GM12878 (cell line): ENCODE data around the gene NCKIPSD. TPM values are rescaled to one million over a fixed set of nuclear protein-coding genes. Genes with fewer than 3 reads are reported as not detected.

ENCODE experiments used
- ATAC-seq: fragments of 200-7000 bp; cut with Tn5 transposase; 3 replicates; pipeline ENCODE4 v1.9.1; 2020; ENCODE audit warnings: mild to moderate bottlenecking, moderate library complexity
- BruUV-seq: library from RNA; stranded (reverse); fragments of 400-500 nt; replicated peaks from 2 replicates; lab custom pipeline; 2021; lab: Mats Ljungman, UMichigan
- CTCF ChIA-PET: fragments of 300-600 bp; sonication (Branson Sonifier 250); formaldehyde crosslinking; extraction: SDS; loops from one replicate; lab custom pipeline; 2021; ENCODE audit warnings: inconsistent platforms; lab: Yijun Ruan, JAX
- POLR2A ChIA-PET: fragments of 350-600 bp; formaldehyde crosslinking; extraction: SDS; loops from one replicate; lab custom pipeline; 2021; ENCODE audit warnings: inconsistent platforms; lab: Charles Lee
- RAD21 ChIA-PET: fragments of 300-600 bp; sonication (Branson Sonifier 250); formaldehyde crosslinking; loops from one replicate; lab custom pipeline; 2023; ENCODE audit warnings: antibody characterized with exemption; ENCODE audit not compliant: unreplicated experiment; lab: Charles Lee
- SMC1A ChIA-PET: fragments of 300-600 bp; sonication (Branson Sonifier 250); formaldehyde crosslinking; loops from one replicate; lab custom pipeline; 2023; ENCODE audit not compliant: unreplicated experiment, uncharacterized antibody; lab: Charles Lee
- DNase-seq: peaks from one replicate; pipeline ENCODE4 v3.0.0-alpha.2; 2011; ENCODE audit warnings: low read depth, low spot score
- FAIRE-seq: peaks from 3 replicates; lab custom pipeline; 2011; peaks lifted over from hg19 to GRCh38; lab: Jason Lieb, UNC
- H2AFZ ChIP-seq: 2 replicates; pipeline ENCODE4 v1.6.0; 2011; ENCODE audit warnings: low read depth, low read length, control low read depth; ENCODE audit not compliant: control insufficient read depth
- H3K27ac ChIP-seq: 2 replicates; pipeline ENCODE4 v1.5.1; 2011; ENCODE audit warnings: control low read depth; ENCODE audit not compliant: control insufficient read depth, insufficient read depth
- H3K27me3 ChIP-seq, 2 experiments: replicated peaks in 1 of 2; 2 replicates each; pipeline versions ENCODE4 v1.6.0 to v1.6.1; 2011; ENCODE audit warnings: low read length in 1 of 2; ENCODE audit not compliant: control insufficient read depth in 2 of 2, insufficient read depth in 2 of 2
- H3K36me3 ChIP-seq, 2 experiments: 2 replicates each; pipeline ENCODE4 v1.5.1; 2011; ENCODE audit warnings: low read length in 1 of 2; ENCODE audit not compliant: control insufficient read depth in 2 of 2, insufficient read depth in 2 of 2
- H3K4me1 ChIP-seq: 2 replicates; pipeline ENCODE4 v1.6.1; 2011; ENCODE audit warnings: mild to moderate bottlenecking, low read length, moderate library complexity, mixed read lengths; ENCODE audit not compliant: control insufficient read depth, insufficient read depth
- H3K4me2 ChIP-seq: 2 replicates; pipeline ENCODE4 v1.6.0; 2011; ENCODE audit warnings: control low read depth; ENCODE audit not compliant: control insufficient read depth, insufficient read depth
- H3K4me3 ChIP-seq: fragments of 200-600 bp; sonication (generic); 2 replicates; pipeline ENCODE4 v1.5.1; 2016
- H3K79me2 ChIP-seq: 2 replicates; pipeline ENCODE4 v1.6.0; 2011; ENCODE audit warnings: low read length; ENCODE audit not compliant: control insufficient read depth, insufficient read depth
- H3K9ac ChIP-seq: 2 replicates; pipeline ENCODE4 v1.8.0; 2011; ENCODE audit warnings: low read length, control low read depth, mixed read lengths; ENCODE audit not compliant: control insufficient read depth, insufficient read depth
- H3K9me3 ChIP-seq: replicated peaks from 3 replicates; pipeline ENCODE4 v1.5.1; 2011; ENCODE audit warnings: mild to moderate bottlenecking, low read length; ENCODE audit not compliant: control insufficient read depth, insufficient read depth
- H4K20me1 ChIP-seq: 2 replicates; pipeline ENCODE4 v1.6.0; 2011; ENCODE audit not compliant: control insufficient read depth, insufficient read depth
- ATF7 ChIP-seq: fragments of 450-650 bp; IDR thresholded peaks from 2 replicates; pipeline ENCODE4 v1.6.1; 2016; ENCODE audit warnings: low read depth, mild to moderate bottlenecking
- BCL11A ChIP-seq: IDR thresholded peaks from 2 replicates; pipeline ENCODE4 v1.6.1; 2011; ENCODE audit warnings: low read depth, low read length
- CHD1 ChIP-seq: IDR thresholded peaks from 2 replicates; pipeline ENCODE4 v1.6.1; 2012; ENCODE audit warnings: low read depth, low read length, improper control_type of control experiment
- ETV6 ChIP-seq, 2 experiments: fragments of 450-650 bp in 1 of 2; IDR thresholded peaks in 1 of 2; conservative IDR thresholded peaks in 1 of 2; 2 replicates each; pipeline ENCODE4 v1.6.1; 2014; ENCODE audit warnings: antibody characterized with exemption in 1 of 2, borderline replicate concordance in 1 of 2, low read depth in 1 of 2, mild to moderate bottlenecking in 1 of 2, moderate library complexity in 1 of 2
- HCFC1 ChIP-seq: fragments of 150-350 bp; IDR thresholded peaks from 2 replicates; pipeline ENCODE4 v1.6.1; 2014; ENCODE audit warnings: low read length
- MXI1 ChIP-seq: fragments of 150-350 bp; IDR thresholded peaks from 2 replicates; pipeline ENCODE4 v1.6.1; 2011; ENCODE audit warnings: low read depth, mild to moderate bottlenecking, inconsistent platforms, low read length, improper control_type of control experiment
- NFIC ChIP-seq: IDR thresholded peaks from 2 replicates; pipeline ENCODE4 v1.6.1; 2012; ENCODE audit warnings: low read depth, mild to moderate bottlenecking, inconsistent platforms, low read length, moderate library complexity
- POLR2AphosphoS2 ChIP-seq: IDR thresholded peaks from 2 replicates; pipeline ENCODE4 v1.6.1; 2011; ENCODE audit warnings: low read depth, mild to moderate bottlenecking, low read length, improper control_type of control experiment, moderate library complexity
- POLR2AphosphoS5 ChIP-seq: IDR thresholded peaks from 2 replicates; pipeline ENCODE4 v1.6.1; 2011; ENCODE audit warnings: mild to moderate bottlenecking, low read length, inconsistent platforms
- RFX5 ChIP-seq: IDR thresholded peaks from 2 replicates; pipeline ENCODE4 v1.6.1; 2011; ENCODE audit warnings: low read depth, low read length, improper control_type of control experiment
- ZNF217 ChIP-seq: fragments of 450-650 bp; IDR thresholded peaks from 2 replicates; pipeline ENCODE4 v1.6.1; 2017; ENCODE audit warnings: antibody characterized with exemption, mild to moderate bottlenecking
- WGBS: methylation state at CpG from one replicate; pipeline ENCODE4 v1.1.6; 2016; ENCODE audit warnings: low lambda C conversion rate; ENCODE audit not compliant: insufficient replicate concordance, insufficient coverage; ENCODE audit errors: missing lambda C conversion rate; 5-methylcytosine and 5-hydroxymethylcytosine counted together
- in situ Hi-C: fragments of 300-500 bp; cut with MboI; formaldehyde crosslinking; loops from 9 replicates; pipeline ENCODE4 v1.14.3; 2018; ENCODE audit warnings: mixed read lengths
- intact Hi-C: fragments of 100-400 bp; cut with micrococcal nuclease; formaldehyde crosslinking; loops from one replicate; pipeline ENCODE4 v1.14.2; 2022; ENCODE audit not compliant: unreplicated experiment
- polyA plus RNA-seq, 11 experiments: library from polyadenylated mRNA; depleted of rRNA in 4 of 11; unstranded in 6 of 11; stranded (reverse) in 5 of 11; fragments of >200 nt; fragmentation: Nextera tagmentation in 4 of 11; fragmentation: Illumina TruSeq in 1 of 11; extraction: Ambion mirVana in 4 of 11; extraction: Trizol in 1 of 11; gene quantifications; 1 replicate in 1 of 11; 2 replicates in 10 of 11; pipeline versions ENCODE4 v1.2.1 to v1.2.3, GENCODE V29; 2011 to 2016; ENCODE audit warnings: inconsistent platforms in 2 of 11, missing spikeins in 2 of 11, low read depth in 1 of 11
- total RNA-seq, 4 experiments: library from RNA; depleted of rRNA in 3 of 4; stranded (reverse); fragments of >200 nt in 3 of 4; fragmentation: Illumina TruSeq in 1 of 4; extraction: Trizol in 1 of 4; gene quantifications; 2 replicates each; pipeline versions ENCODE4 v1.2.1 to v1.2.3, GENCODE V29; 2013 to 2021
- TF ChIP-seq, protein P1 (sequence below): IDR thresholded peaks from 2 replicates; pipeline ENCODE4 v1.6.1; 2012; ENCODE audit warnings: low read length, inconsistent platforms
- TF ChIP-seq, protein P2 (sequence below): fragments of 450-650 bp; IDR thresholded peaks from 2 replicates; pipeline ENCODE4 v1.6.1; 2016; ENCODE audit warnings: mild to moderate bottlenecking
- TF ChIP-seq, protein P3 (sequence below): fragments of 450-650 bp; formaldehyde crosslinking; IDR thresholded peaks from 2 replicates; pipeline ENCODE4 v1.4.0; 2020; ENCODE audit warnings: mild to moderate bottlenecking, moderate library complexity

The NCKIPSD gene
- total and polyA plus RNA-seq, 10 of the 15 experiments (the other 5 are each of a cell fraction or from before 2014, with no cell fraction given): 0.93 to 31.6 (median 15.2) TPM

DNA sequence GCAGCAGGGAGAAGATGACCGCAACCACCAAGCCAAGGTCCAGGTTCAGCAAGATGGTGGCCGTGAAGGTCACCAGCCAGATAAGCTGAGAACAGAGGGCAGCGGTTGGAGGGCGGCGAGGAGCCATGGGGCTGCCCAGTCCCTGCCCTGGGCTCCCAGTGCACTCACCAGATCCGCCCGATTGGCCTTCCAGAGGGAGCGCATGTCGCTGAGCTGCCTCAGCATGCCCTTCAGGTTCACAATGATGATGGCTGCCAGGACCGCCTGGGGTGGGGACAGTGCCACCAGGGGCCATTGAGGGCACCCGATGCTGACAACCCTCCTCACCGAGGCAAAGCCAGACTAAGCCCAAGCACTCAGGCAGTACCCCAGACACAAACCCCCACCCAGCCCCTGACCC, 55.8 kb downstream of the NCKIPSD start:
- in situ Hi-C loops (no loop called here), intact Hi-C loops (no loop called here)
- BruUV-seq: no TSS peak
- H3K27ac ChIP-seq: no peak overlapping the region
- no peaks in the 10 kb centered on the region for H4K20me1 ChIP-seq
- WGBS: 97% methylated on average over 12 of the region's 12 CpGs
- H3K4me3 ChIP-seq: no peak overlapping the region
- H3K4me1 ChIP-seq: peaks cover 7% of the 10 kb centered on the region; the same call in 1 of the 2 replicates
- DNase-seq: no peak
- ATAC-seq: no peak
- no peak for FAIRE-seq
- ChIA-PET POLR2A (no interaction called here), CTCF (interaction anchor here (1.5 kb wide), 1 partner anchor 194 kb away, joined by 4 read pairs; no protein-coding TSS in a partner anchor), SMC1A (no interaction called here), RAD21 (no interaction called here)
- H3K9me3 ChIP-seq: no peaks in the 10 kb centered on the region
- H3K27me3 ChIP-seq: no peaks in the 10 kb centered on the region
- H3K79me2 ChIP-seq: peaks cover 3% of the 10 kb centered on the region
- TF ChIP-seq, protein P1, sequence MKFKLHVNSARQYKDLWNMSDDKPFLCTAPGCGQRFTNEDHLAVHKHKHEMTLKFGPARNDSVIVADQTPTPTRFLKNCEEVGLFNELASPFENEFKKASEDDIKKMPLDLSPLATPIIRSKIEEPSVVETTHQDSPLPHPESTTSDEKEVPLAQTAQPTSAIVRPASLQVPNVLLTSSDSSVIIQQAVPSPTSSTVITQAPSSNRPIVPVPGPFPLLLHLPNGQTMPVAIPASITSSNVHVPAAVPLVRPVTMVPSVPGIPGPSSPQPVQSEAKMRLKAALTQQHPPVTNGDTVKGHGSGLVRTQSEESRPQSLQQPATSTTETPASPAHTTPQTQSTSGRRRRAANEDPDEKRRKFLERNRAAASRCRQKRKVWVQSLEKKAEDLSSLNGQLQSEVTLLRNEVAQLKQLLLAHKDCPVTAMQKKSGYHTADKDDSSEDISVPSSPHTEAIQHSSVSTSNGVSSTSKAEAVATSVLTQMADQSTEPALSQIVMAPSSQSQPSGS: no peak
- no peak for TF ChIP-seq POLR2AphosphoS2
- no peak for TF ChIP-seq NFIC
- no peak for TF ChIP-seq MXI1
- no peak for TF ChIP-seq HCFC1
- no peak for TF ChIP-seq ZNF217
- no peak for TF ChIP-seq BCL11A
- TF ChIP-seq CHD1: no peak
- TF ChIP-seq, protein P2, sequence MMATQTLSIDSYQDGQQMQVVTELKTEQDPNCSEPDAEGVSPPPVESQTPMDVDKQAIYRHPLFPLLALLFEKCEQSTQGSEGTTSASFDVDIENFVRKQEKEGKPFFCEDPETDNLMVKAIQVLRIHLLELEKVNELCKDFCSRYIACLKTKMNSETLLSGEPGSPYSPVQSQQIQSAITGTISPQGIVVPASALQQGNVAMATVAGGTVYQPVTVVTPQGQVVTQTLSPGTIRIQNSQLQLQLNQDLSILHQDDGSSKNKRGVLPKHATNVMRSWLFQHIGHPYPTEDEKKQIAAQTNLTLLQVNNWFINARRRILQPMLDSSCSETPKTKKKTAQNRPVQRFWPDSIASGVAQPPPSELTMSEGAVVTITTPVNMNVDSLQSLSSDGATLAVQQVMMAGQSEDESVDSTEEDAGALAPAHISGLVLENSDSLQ: no peak
- TF ChIP-seq, protein P3, sequence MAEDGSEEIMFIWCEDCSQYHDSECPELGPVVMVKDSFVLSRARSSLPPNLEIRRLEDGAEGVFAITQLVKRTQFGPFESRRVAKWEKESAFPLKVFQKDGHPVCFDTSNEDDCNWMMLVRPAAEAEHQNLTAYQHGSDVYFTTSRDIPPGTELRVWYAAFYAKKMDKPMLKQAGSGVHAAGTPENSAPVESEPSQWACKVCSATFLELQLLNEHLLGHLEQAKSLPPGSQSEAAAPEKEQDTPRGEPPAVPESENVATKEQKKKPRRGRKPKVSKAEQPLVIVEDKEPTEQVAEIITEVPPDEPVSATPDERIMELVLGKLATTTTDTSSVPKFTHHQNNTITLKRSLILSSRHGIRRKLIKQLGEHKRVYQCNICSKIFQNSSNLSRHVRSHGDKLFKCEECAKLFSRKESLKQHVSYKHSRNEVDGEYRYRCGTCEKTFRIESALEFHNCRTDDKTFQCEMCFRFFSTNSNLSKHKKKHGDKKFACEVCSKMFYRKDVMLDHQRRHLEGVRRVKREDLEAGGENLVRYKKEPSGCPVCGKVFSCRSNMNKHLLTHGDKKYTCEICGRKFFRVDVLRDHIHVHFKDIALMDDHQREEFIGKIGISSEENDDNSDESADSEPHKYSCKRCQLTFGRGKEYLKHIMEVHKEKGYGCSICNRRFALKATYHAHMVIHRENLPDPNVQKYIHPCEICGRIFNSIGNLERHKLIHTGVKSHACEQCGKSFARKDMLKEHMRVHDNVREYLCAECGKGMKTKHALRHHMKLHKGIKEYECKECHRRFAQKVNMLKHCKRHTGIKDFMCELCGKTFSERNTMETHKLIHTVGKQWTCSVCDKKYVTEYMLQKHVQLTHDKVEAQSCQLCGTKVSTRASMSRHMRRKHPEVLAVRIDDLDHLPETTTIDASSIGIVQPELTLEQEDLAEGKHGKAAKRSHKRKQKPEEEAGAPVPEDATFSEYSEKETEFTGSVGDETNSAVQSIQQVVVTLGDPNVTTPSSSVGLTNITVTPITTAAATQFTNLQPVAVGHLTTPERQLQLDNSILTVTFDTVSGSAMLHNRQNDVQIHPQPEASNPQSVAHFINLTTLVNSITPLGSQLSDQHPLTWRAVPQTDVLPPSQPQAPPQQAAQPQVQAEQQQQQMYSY (CRISPR knock-in tag): no peak
- TF ChIP-seq ETV6 (conservative IDR thresholded peaks at IDR 0.05 in 1 of 2, IDR thresholded peaks at IDR 0.05 in 1 of 2; ENCODE audit: borderline replicate concordance in 1 of 2, low read depth in 1 of 2): no peak
- TF ChIP-seq RFX5: no peak
- TF ChIP-seq ATF7: no peak
- no peak for TF ChIP-seq POLR2AphosphoS5
- H2AFZ ChIP-seq: no peak overlapping the region
- no peak overlapping the region for H3K4me2 ChIP-seq
- H3K36me3 ChIP-seq: peaks cover 0 to 8% of the 10 kb centered on the region in 2 experiments; a peak in 3 of 4 replicates
- H3K9ac ChIP-seq: no peak overlapping the region
